ENCODE results near the gene C19orf38.

- TF ChIP-seq CTCF (IDR thresholded peaks at IDR 0.05) (no peak), POLR2A (IDR thresholded peaks at IDR 0.05) (no peak)
Observed at GRCh38 chr19:10889880-10890279, 41.7 kb downstream of the C19orf38 start.

Data from lower leg skin (tissue), 3 donors.